ENCODE results near the gene PFDN1.

- TF ChIP-seq CTCF (IDR thresholded peaks at IDR 0.05; ENCODE audit: poor library complexity, severe bottlenecking) (no peak), POLR2AphosphoS5 (IDR thresholded peaks at IDR 0.05) (no peak), EZH2 (IDR thresholded peaks at IDR 0.05; ENCODE audit: borderline replicate concordance, insufficient read depth, low read length, poor library complexity, severe bottlenecking) (no peak), TAF1 (IDR thresholded peaks at IDR 0.05; ENCODE audit: low read depth) (no peak), REST (IDR thresholded peaks at IDR 0.05; ENCODE audit: borderline replicate concordance) (no peak), RAD21 (conservative IDR thresholded peaks at IDR 0.05) (no peak), EP300 (conservative IDR thresholded peaks at IDR 0.05; ENCODE audit: poor library complexity, severe bottlenecking) (no peak)
Observed at GRCh38 chr5:140217299-140218026, 85.4 kb downstream of the PFDN1 start.
